ENCODE data around the gene ORC5. TPM values are rescaled to one million over a fixed set of nuclear protein-coding genes. Genes with fewer than 3 reads are reported as not detected.

ORC5 gene
- polyA plus RNA-seq, 3 donors = 2.8 to 7.9 (median 7.0) TPM

- Mint-ChIP-seq H3K36me3 (no peaks in the 10 kb centered on the region), H3K27ac (no peak overlapping the region), H3K4me1 (no peaks in the 10 kb centered on the region), H3K27me3 (ENCODE audit: low read depth in 3 of 3) (peaks cover 6 to 11% (median 11%) of the 10 kb centered on the region in 3 donors), H3K4me3 (no peak overlapping the region), H3K9me3 (peaks cover 0 to 2% (median 0%) of the 10 kb centered on the region in 7 donors)
- H2AFZ ChIP-seq (ENCODE audit: insufficient read depth, low read depth, low read length, poor library complexity, severe bottlenecking) = no peak overlapping the region
- DNase-seq = no peak
- H3K36me3 ChIP-seq (replicated peaks in 1 of 2; ENCODE audit: control insufficient read depth in 1 of 2, insufficient read depth in 2 of 2, low read length in 2 of 2) = no peaks in the 10 kb centered on the region
- no peaks in the 10 kb centered on the region for H3K79me2 ChIP-seq (ENCODE audit: insufficient read depth, low read length)
- H3K9me3 ChIP-seq (replicated peaks in 1 of 2; ENCODE audit: control insufficient read depth in 1 of 2, insufficient read depth in 1 of 2, low read length in 2 of 2) = no peaks in the 10 kb centered on the region
- no peak overlapping the region for H3K4me3 ChIP-seq (replicated peaks in 1 of 3; ENCODE audit: low read depth in 2 of 3, low read length in 3 of 3)
- no peak overlapping the region for H3K9ac ChIP-seq (ENCODE audit: insufficient read depth, low read length, poor library complexity, severe bottlenecking)
- no peaks in the 10 kb centered on the region for H4K20me1 ChIP-seq (ENCODE audit: insufficient read depth, low read length)
- H3K4me2 ChIP-seq (replicated peaks; ENCODE audit: extremely low read depth, low read length, poor library complexity, severe bottlenecking) = no peak overlapping the region
- H3K27me3 ChIP-seq (ENCODE audit: control insufficient read depth in 2 of 2, insufficient read depth in 2 of 2, low read length in 2 of 2) = peaks cover 0 to 2% of the 10 kb centered on the region in 2 donors
- no peak for TF ChIP-seq CTCF (IDR thresholded peaks at IDR 0.05)
- no peaks in the 10 kb centered on the region for H3K4me1 ChIP-seq (ENCODE audit: control insufficient read depth in 1 of 2, insufficient read depth in 2 of 2, low read length in 2 of 2)
- no peak overlapping the region for H3K27ac ChIP-seq (ENCODE audit: low read depth in 1 of 2, low read length in 2 of 2)
- intact Hi-C loops (cut with micrococcal nuclease) = no loop called here
- 90% methylated on average over 2 of the region's 4 CpGs for WGBS (ENCODE audit: insufficient coverage)
Observed at GRCh38 chr7:104241538-104242209, 33.9 kb upstream of the ORC5 start.

- peaks cover 0 to 2% of the 10 kb centered on the region in 2 donors for H3K27me3 ChIP-seq (ENCODE audit: control insufficient read depth in 2 of 2, insufficient read depth in 2 of 2, low read length in 2 of 2)
- H3K79me2 ChIP-seq (ENCODE audit: insufficient read depth, low read length) = no peaks in the 10 kb centered on the region
- WGBS (ENCODE audit: insufficient coverage) = no CpG with 5 or more reads among the region's 3 CpGs
- TF ChIP-seq CTCF (IDR thresholded peaks at IDR 0.05) = no peak
- no peak overlapping the region for H2AFZ ChIP-seq (ENCODE audit: insufficient read depth, low read depth, low read length, poor library complexity, severe bottlenecking)
- intact Hi-C loops (cut with micrococcal nuclease) = no loop called here
- no peaks in the 10 kb centered on the region for H4K20me1 ChIP-seq (ENCODE audit: insufficient read depth, low read length)
- Mint-ChIP-seq H3K4me3 (no peak overlapping the region), H3K27ac (no peak overlapping the region), H3K4me1 (no peaks in the 10 kb centered on the region), H3K27me3 (ENCODE audit: low read depth in 3 of 3) (peaks cover 8 to 11% (median 11%) of the 10 kb centered on the region in 3 donors), H3K36me3 (no peaks in the 10 kb centered on the region), H3K9me3 (peaks cover 0 to 2% (median 0%) of the 10 kb centered on the region in 7 donors)
- no peaks in the 10 kb centered on the region for H3K36me3 ChIP-seq (replicated peaks in 1 of 2; ENCODE audit: control insufficient read depth in 1 of 2, insufficient read depth in 2 of 2, low read length in 2 of 2)
- no peak overlapping the region for H3K4me2 ChIP-seq (replicated peaks; ENCODE audit: extremely low read depth, low read length, poor library complexity, severe bottlenecking)
- no peak overlapping the region for H3K27ac ChIP-seq (ENCODE audit: low read depth in 1 of 2, low read length in 2 of 2)
- no peaks in the 10 kb centered on the region for H3K4me1 ChIP-seq (ENCODE audit: control insufficient read depth in 1 of 2, insufficient read depth in 2 of 2, low read length in 2 of 2)
- H3K9me3 ChIP-seq (replicated peaks in 1 of 2; ENCODE audit: control insufficient read depth in 1 of 2, insufficient read depth in 1 of 2, low read length in 2 of 2) = no peaks in the 10 kb centered on the region
- H3K4me3 ChIP-seq (replicated peaks in 1 of 3; ENCODE audit: low read depth in 2 of 3, low read length in 3 of 3) = no peak overlapping the region
- no peak overlapping the region for H3K9ac ChIP-seq (ENCODE audit: insufficient read depth, low read length, poor library complexity, severe bottlenecking)
- DNase-seq = no peak
Observed at GRCh38 chr7:104241135-104241534, 33.3 kb upstream of the ORC5 start.
